ENCODE measurements around the gene CNTN1.

DNA sequence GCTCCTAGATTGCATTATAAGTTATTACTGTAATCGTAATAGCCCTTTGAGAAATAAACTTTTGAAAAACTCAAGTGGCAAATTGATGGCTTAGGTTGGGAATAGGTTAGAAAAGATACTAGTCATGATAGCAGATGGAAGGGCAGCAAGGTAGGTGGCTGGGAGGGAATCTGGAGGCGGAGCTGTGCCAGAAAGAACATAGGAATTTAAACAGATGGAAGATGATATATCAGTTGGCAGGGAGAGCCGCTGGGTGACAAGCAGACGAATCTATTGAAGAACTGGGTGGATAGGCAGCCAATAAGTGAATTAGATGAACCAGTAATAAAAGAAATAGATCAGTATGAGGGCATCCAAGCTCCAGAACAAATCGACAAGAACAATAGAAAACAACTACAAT lies 142.1 kb downstream of the CNTN1 start:
- TF ChIP-seq, protein P1, sequence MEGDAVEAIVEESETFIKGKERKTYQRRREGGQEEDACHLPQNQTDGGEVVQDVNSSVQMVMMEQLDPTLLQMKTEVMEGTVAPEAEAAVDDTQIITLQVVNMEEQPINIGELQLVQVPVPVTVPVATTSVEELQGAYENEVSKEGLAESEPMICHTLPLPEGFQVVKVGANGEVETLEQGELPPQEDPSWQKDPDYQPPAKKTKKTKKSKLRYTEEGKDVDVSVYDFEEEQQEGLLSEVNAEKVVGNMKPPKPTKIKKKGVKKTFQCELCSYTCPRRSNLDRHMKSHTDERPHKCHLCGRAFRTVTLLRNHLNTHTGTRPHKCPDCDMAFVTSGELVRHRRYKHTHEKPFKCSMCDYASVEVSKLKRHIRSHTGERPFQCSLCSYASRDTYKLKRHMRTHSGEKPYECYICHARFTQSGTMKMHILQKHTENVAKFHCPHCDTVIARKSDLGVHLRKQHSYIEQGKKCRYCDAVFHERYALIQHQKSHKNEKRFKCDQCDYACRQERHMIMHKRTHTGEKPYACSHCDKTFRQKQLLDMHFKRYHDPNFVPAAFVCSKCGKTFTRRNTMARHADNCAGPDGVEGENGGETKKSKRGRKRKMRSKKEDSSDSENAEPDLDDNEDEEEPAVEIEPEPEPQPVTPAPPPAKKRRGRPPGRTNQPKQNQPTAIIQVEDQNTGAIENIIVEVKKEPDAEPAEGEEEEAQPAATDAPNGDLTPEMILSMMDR (IDR thresholded peaks at IDR 0.05), result no peak
- TF ChIP-seq POLR2A (IDR thresholded peaks at IDR 0.05), result no peak
